GM15510 (cell line): Measurements from ENCODE around the gene NFIX.

ENCODE experiments used
- POLR2A ChIP-seq: IDR thresholded peaks from 3 replicates; pipeline ENCODE4 v1.6.1; 2011; ENCODE audit warnings: borderline replicate concordance; ENCODE audit not compliant: insufficient read length; ENCODE audit errors: extremely low read depth

The NFIX gene

GRCh38 chr19:13118424-13119193 lies 123.3 kb downstream of the NFIX start:
- no peak for TF ChIP-seq POLR2A

- no peak for TF ChIP-seq POLR2A
These were observed 124.4 kb downstream of the NFIX start for GRCh38 chr19:13119627-13120026.

- no peak for TF ChIP-seq POLR2A
These were observed 124.8 kb downstream of the NFIX start for GRCh38 chr19:13120031-13120430.

GRCh38 chr19:13120817-13121216 lies 125.5 kb downstream of the NFIX start:
- TF ChIP-seq POLR2A = no peak

GRCh38 chr19:13121551-13122274 lies 126.4 kb downstream of the NFIX start:
- no peak for TF ChIP-seq POLR2A

GRCh38 chr19:13122275-13122878 lies 127.1 kb downstream of the NFIX start:
- no peak for TF ChIP-seq POLR2A

GRCh38 chr19:13122980-13123957 lies 128.0 kb downstream of the NFIX start:
- no peak for TF ChIP-seq POLR2A

- TF ChIP-seq POLR2A = no peak
These were observed 131.8 kb downstream of the NFIX start for GRCh38 chr19:13127051-13127450.

- no peak for TF ChIP-seq POLR2A
These were observed 132.7 kb downstream of the NFIX start for GRCh38 chr19:13127811-13128575.

- TF ChIP-seq POLR2A = no peak
These were observed 133.3 kb downstream of the NFIX start for GRCh38 chr19:13128583-13128982.

- TF ChIP-seq POLR2A = no peak
These were observed 134.1 kb downstream of the NFIX start for GRCh38 chr19:13129384-13129783.

- no peak for TF ChIP-seq POLR2A
These were observed 135.7 kb downstream of the NFIX start for GRCh38 chr19:13130886-13131490.

GRCh38 chr19:13132471-13133180 lies 137.4 kb downstream of the NFIX start:
- TF ChIP-seq POLR2A = no peak
